Mesenchymal stem cell (in vitro differentiated cells and primary cell): ENCODE results near the gene ALDH7A1.
A peak's percentile ranks its signal among the peaks of the same experiment; 100 is the strongest.

Experiments used
- DNase-seq: peaks from one replicate; pipeline ENCODE4 v3.0.0-alpha.2; 2013
- H2AFZ ChIP-seq: one replicate; pipeline ENCODE4 v1.6.1; 2013; ENCODE audit warnings: low read depth, mild to moderate bottlenecking, control low read depth, inconsistent platforms, low read length, moderate library complexity
- H2AK5ac ChIP-seq: 2 replicates; pipeline ENCODE4 v1.6.1; 2013; ENCODE audit warnings: low read length, moderate library complexity, mild to moderate bottlenecking, inconsistent platforms; ENCODE audit not compliant: severe bottlenecking
- H2BK120ac ChIP-seq: one replicate; pipeline ENCODE4 v1.6.1; 2013; ENCODE audit warnings: low read depth, mild to moderate bottlenecking, inconsistent platforms, low read length, moderate library complexity
- H2BK12ac ChIP-seq, 2 experiments: one replicate each; pipeline ENCODE4 v1.6.1; 2013; ENCODE audit warnings: inconsistent platforms in 2 of 2, low read length in 2 of 2, mild to moderate bottlenecking in 2 of 2, moderate library complexity in 2 of 2, control low read depth in 1 of 2
- H2BK15ac ChIP-seq: one replicate; pipeline ENCODE4 v1.6.1; 2013; ENCODE audit warnings: mild to moderate bottlenecking, low read depth, inconsistent platforms; ENCODE audit not compliant: poor library complexity, severe bottlenecking
- H2BK5ac ChIP-seq: 2 replicates; pipeline ENCODE4 v1.6.1; 2013; ENCODE audit warnings: low read depth, mild to moderate bottlenecking, low read length, control low read depth, inconsistent platforms; ENCODE audit not compliant: poor library complexity, severe bottlenecking
- H3K14ac ChIP-seq, 2 experiments: one replicate each; pipeline ENCODE4 v1.6.1; 2013; ENCODE audit warnings: inconsistent platforms in 2 of 2, low read length in 2 of 2, control low read depth in 1 of 2, mild to moderate bottlenecking in 1 of 2, moderate library complexity in 1 of 2
- H3K18ac ChIP-seq, 2 experiments: one replicate each; pipeline ENCODE4 v1.6.1; 2013; ENCODE audit warnings: inconsistent platforms in 2 of 2, low read length in 2 of 2, control low read depth in 1 of 2, low read depth in 1 of 2, mild to moderate bottlenecking in 1 of 2
- H3K23ac ChIP-seq, 2 experiments: one replicate each; pipeline ENCODE4 v1.6.1; 2013; ENCODE audit warnings: inconsistent platforms in 2 of 2, low read length in 2 of 2, mild to moderate bottlenecking in 2 of 2, moderate library complexity in 2 of 2, control low read depth in 1 of 2
- H3K27ac ChIP-seq: 2 replicates; pipeline ENCODE4 v1.5.1; 2013; ENCODE audit warnings: mild to moderate bottlenecking, moderate library complexity, low read length, control low read depth, inconsistent platforms; ENCODE audit not compliant: poor library complexity, severe bottlenecking
- H3K27me3 ChIP-seq, 2 experiments: 2 replicates each; pipeline versions ENCODE4 v1.6.1 to v1.7.0; 2013; ENCODE audit warnings: low read length in 2 of 2, mild to moderate bottlenecking in 2 of 2, moderate library complexity in 2 of 2, control low read depth in 1 of 2, inconsistent platforms in 1 of 2; ENCODE audit not compliant: control insufficient read depth in 1 of 2, insufficient read depth in 1 of 2
- H3K36me3 ChIP-seq, 2 experiments: 2 replicates each; pipeline versions ENCODE4 v1.6.1 to v1.7.0; 2013; ENCODE audit warnings: low read length in 2 of 2, control low read depth in 1 of 2, inconsistent platforms in 1 of 2, low read depth in 1 of 2, mild to moderate bottlenecking in 1 of 2; ENCODE audit not compliant: insufficient read depth in 2 of 2, control insufficient read depth in 1 of 2
- H3K4ac ChIP-seq, 2 experiments: one replicate each; pipeline ENCODE4 v1.6.1; 2013; ENCODE audit warnings: inconsistent platforms in 2 of 2, low read length in 2 of 2, mild to moderate bottlenecking in 2 of 2, moderate library complexity in 2 of 2, control low read depth in 1 of 2, low read depth in 1 of 2
- H3K4me1 ChIP-seq: 2 replicates; pipeline ENCODE4 v1.6.1; 2013; ENCODE audit warnings: low read depth, low read length, control low read depth; ENCODE audit not compliant: control insufficient read depth, insufficient read depth
- H3K4me2 ChIP-seq: 2 replicates; pipeline ENCODE4 v1.6.1; 2013; ENCODE audit warnings: low read length, mild to moderate bottlenecking, inconsistent platforms; ENCODE audit not compliant: poor library complexity, severe bottlenecking
- H3K4me3 ChIP-seq, 2 experiments: 2 replicates each; pipeline versions ENCODE4 v1.5.1 to v1.7.0; 2013; ENCODE audit warnings: low read length in 2 of 2, mild to moderate bottlenecking in 2 of 2, control low read depth in 1 of 2, low read depth in 1 of 2; ENCODE audit not compliant: insufficient read depth in 1 of 2
- H3K79me1 ChIP-seq: replicated peaks from 2 replicates; pipeline ENCODE4 v1.6.1; 2013; ENCODE audit warnings: mild to moderate bottlenecking, control low read depth, low read length, inconsistent platforms; ENCODE audit not compliant: poor library complexity, severe bottlenecking
- H3K9ac ChIP-seq: 2 replicates; pipeline ENCODE4 v1.7.0; 2013; ENCODE audit warnings: mild to moderate bottlenecking, low read length, moderate library complexity
- H3K9me3 ChIP-seq: 2 replicates; pipeline ENCODE4 v1.7.0; 2013; ENCODE audit warnings: mild to moderate bottlenecking, low read length; ENCODE audit not compliant: control insufficient read depth
- H4K8ac ChIP-seq: one replicate; pipeline ENCODE4 v1.6.1; 2013; ENCODE audit warnings: inconsistent platforms, mild to moderate bottlenecking, low read length, moderate library complexity
- H4K91ac ChIP-seq: one replicate; pipeline ENCODE4 v1.6.1; 2013; ENCODE audit warnings: mild to moderate bottlenecking, low read length, inconsistent platforms
- WGBS: methylation state at CpG from one replicate; pipeline ENCODE4 v1.1.7; 2013; ENCODE audit warnings: mixed read lengths; 5-methylcytosine and 5-hydroxymethylcytosine counted together

ALDH7A1 gene

GRCh38 chr5:126516133-126516532 is 78.9 kb downstream of the ALDH7A1 start:
- WGBS: no CpG with 5 or more reads among the region's 1 CpG

GRCh38 chr5:126515337-126515736 is 79.7 kb downstream of the ALDH7A1 start:
- Histone ChIP-seq H3K9me3 (no peaks in the 10 kb centered on the region), H3K79me1 (no peaks in the 10 kb centered on the region), H3K18ac (no peak overlapping the region), H4K8ac (no peak overlapping the region), H2AK5ac (no peak overlapping the region), H3K23ac (no peak overlapping the region), H3K4me3 (no peak overlapping the region), H3K27me3 (no peaks in the 10 kb centered on the region), H3K4ac (no peak overlapping the region), H3K36me3 (no peaks in the 10 kb centered on the region), H2BK120ac (no peak overlapping the region), H3K4me1 (peaks cover 4% of the 10 kb centered on the region), H2BK15ac (no peak overlapping the region), H4K91ac (no peak overlapping the region), H3K27ac (no peak overlapping the region), H3K14ac (no peak overlapping the region), H2BK5ac (no peak overlapping the region), H2AFZ (no peak overlapping the region), H3K4me2 (no peak overlapping the region), H3K9ac (no peak overlapping the region), H2BK12ac (no peak overlapping the region)
- DNase-seq: no peak

More at GRCh38 chr5:126516133-126516532, 78.9 kb downstream of the ALDH7A1 start:
- Histone ChIP-seq H3K18ac (no peak overlapping the region), H3K14ac (no peak overlapping the region), H2BK5ac (no peak overlapping the region), H4K91ac (no peak overlapping the region), H2BK120ac (no peak overlapping the region), H3K27me3 (no peaks in the 10 kb centered on the region), H2AFZ (no peak overlapping the region), H3K36me3 (no peaks in the 10 kb centered on the region), H3K27ac (no peak overlapping the region), H4K8ac (no peak overlapping the region), H2BK15ac (no peak overlapping the region), H3K4me2 (no peak overlapping the region), H3K9ac (no peak overlapping the region), H3K23ac (no peak overlapping the region), H3K4me3 (no peak overlapping the region), H2AK5ac (no peak overlapping the region), H2BK12ac (no peak overlapping the region), H3K4ac (no peak overlapping the region), H3K4me1 (peaks cover 4% of the 10 kb centered on the region), H3K79me1 (no peaks in the 10 kb centered on the region), H3K9me3 (no peaks in the 10 kb centered on the region)
- DNase-seq: no peak

- Histone ChIP-seq H3K27ac (no peak overlapping the region), H3K9me3 (no peaks in the 10 kb centered on the region), H4K91ac (peak overlapping the region; percentile 52), H3K36me3 (no peaks in the 10 kb centered on the region), H2BK120ac (no peak overlapping the region), H3K4me2 (no peak overlapping the region), H3K4me3 (no peak overlapping the region), H3K14ac (no peak overlapping the region), H3K18ac (no peak overlapping the region), H2BK12ac (no peak overlapping the region), H2AK5ac (peak overlapping the region; percentile 30), H3K23ac (no peak overlapping the region), H2AFZ (no peak overlapping the region), H3K9ac (no peak overlapping the region), H4K8ac (no peak overlapping the region), H3K4me1 (peaks cover 1% of the 10 kb centered on the region), H3K79me1 (no peaks in the 10 kb centered on the region), H2BK5ac (no peak overlapping the region), H2BK15ac (no peak overlapping the region), H3K27me3 (no peaks in the 10 kb centered on the region), H3K4ac (no peak overlapping the region)
- WGBS: 93% methylated on average over 9 of the region's 9 CpGs
- DNase-seq: no peak
These were observed 80.4 kb downstream of the ALDH7A1 start for GRCh38 chr5:126514558-126515141.

GRCh38 chr5:126514131-126514557 is 80.9 kb downstream of the ALDH7A1 start:
- no peak overlapping the region for H3K4ac ChIP-seq
- no peak overlapping the region for H2BK12ac ChIP-seq
- no peak overlapping the region for H3K14ac ChIP-seq
- no peaks in the 10 kb centered on the region for H3K36me3 ChIP-seq
- H3K9me3 ChIP-seq: no peaks in the 10 kb centered on the region
- WGBS: 84% methylated on average over 4 of the region's 4 CpGs
- no peak overlapping the region for H2AFZ ChIP-seq
- no peak overlapping the region for H3K4me2 ChIP-seq
- H2BK120ac ChIP-seq: no peak overlapping the region
- no peak overlapping the region for H2AK5ac ChIP-seq
- no peak overlapping the region for H3K18ac ChIP-seq
- no peaks in the 10 kb centered on the region for H3K4me1 ChIP-seq
- no peak overlapping the region for H2BK15ac ChIP-seq
- H2BK5ac ChIP-seq: no peak overlapping the region
- H4K91ac ChIP-seq: no peak overlapping the region
- no peak overlapping the region for H3K4me3 ChIP-seq
- H3K23ac ChIP-seq: no peak overlapping the region
- no peaks in the 10 kb centered on the region for H3K79me1 ChIP-seq
- no peak overlapping the region for H3K9ac ChIP-seq
- no peak overlapping the region for H4K8ac ChIP-seq
- DNase-seq: peak; percentile 77
- H3K27ac ChIP-seq: no peak overlapping the region
- no peaks in the 10 kb centered on the region for H3K27me3 ChIP-seq
